ENCODE results near the gene MARCHF6. TPM values are rescaled to one million over a fixed set of nuclear protein-coding genes. Genes with fewer than 3 reads are reported as not detected.

The MARCHF6 gene
- total and polyA plus RNA-seq, 2 experiments from 2014 or later, result 56.4 to 97.5 TPM

DNA sequence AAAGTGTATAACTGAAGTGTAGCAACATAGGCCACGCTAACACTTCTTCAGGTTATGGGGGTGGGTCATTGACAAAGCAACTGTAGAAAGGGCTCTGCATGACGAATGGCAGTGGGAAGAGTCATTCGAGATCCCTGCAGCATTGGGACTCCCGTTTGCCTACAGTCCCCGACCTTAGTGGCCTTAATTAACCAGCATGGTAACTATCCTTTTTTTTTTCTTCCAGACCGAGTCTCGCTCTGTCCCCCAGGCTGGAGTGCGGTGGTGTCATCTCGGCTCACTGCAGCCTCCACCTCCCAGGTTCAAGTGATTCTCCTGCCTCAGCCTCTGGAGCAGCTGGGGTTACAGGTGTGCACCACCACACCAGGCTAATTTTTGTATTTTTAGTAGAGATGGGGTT lies 31.6 kb upstream of the MARCHF6 start:
- no peaks in the 10 kb centered on the region for H3K79me2 ChIP-seq (ENCODE audit: insufficient read depth)
- 76 to 81% methylated on average over 9 of the region's 9 CpGs for WGBS, 2 experiments (ENCODE audit: low coverage in 1 of 2, low lambda C conversion rate in 2 of 2, missing lambda C conversion rate in 2 of 2)
- no peak overlapping the region for H3K9ac ChIP-seq
- H3K4me1 ChIP-seq (ENCODE audit: insufficient read depth), result no peaks in the 10 kb centered on the region
- H3K4me3 ChIP-seq, result no peak overlapping the region
- H3K27me3 ChIP-seq (replicated peaks; ENCODE audit: insufficient read depth), result no peaks in the 10 kb centered on the region
- no peaks in the 10 kb centered on the region for H3F3A ChIP-seq (ENCODE audit: insufficient read depth)
- no peaks in the 10 kb centered on the region for H3K9me3 ChIP-seq (ENCODE audit: low read depth)
- H3K27ac ChIP-seq, result no peak overlapping the region
- H3K9me2 ChIP-seq (ENCODE audit: insufficient read depth), result no peaks in the 10 kb centered on the region
- DNase-seq, result no peak
- H3K36me3 ChIP-seq (ENCODE audit: low read depth), result no peaks in the 10 kb centered on the region
- in situ Hi-C loops (cut with MboI), result no loop called here
- no peak overlapping the region for H2AFZ ChIP-seq
- H3K4me2 ChIP-seq (ENCODE audit: unreplicated experiment), result no peak overlapping the region
- no peaks in the 10 kb centered on the region for H4K20me1 ChIP-seq (ENCODE audit: insufficient read depth)
- TF ChIP-seq EZH2phosphoT487 (IDR thresholded peaks at IDR 0.05; ENCODE audit: insufficient read depth, low read depth) (no peak), EZH2 (IDR thresholded peaks at IDR 0.05; ENCODE audit: insufficient read depth, poor library complexity, severe bottlenecking) (no peak)

DNA sequence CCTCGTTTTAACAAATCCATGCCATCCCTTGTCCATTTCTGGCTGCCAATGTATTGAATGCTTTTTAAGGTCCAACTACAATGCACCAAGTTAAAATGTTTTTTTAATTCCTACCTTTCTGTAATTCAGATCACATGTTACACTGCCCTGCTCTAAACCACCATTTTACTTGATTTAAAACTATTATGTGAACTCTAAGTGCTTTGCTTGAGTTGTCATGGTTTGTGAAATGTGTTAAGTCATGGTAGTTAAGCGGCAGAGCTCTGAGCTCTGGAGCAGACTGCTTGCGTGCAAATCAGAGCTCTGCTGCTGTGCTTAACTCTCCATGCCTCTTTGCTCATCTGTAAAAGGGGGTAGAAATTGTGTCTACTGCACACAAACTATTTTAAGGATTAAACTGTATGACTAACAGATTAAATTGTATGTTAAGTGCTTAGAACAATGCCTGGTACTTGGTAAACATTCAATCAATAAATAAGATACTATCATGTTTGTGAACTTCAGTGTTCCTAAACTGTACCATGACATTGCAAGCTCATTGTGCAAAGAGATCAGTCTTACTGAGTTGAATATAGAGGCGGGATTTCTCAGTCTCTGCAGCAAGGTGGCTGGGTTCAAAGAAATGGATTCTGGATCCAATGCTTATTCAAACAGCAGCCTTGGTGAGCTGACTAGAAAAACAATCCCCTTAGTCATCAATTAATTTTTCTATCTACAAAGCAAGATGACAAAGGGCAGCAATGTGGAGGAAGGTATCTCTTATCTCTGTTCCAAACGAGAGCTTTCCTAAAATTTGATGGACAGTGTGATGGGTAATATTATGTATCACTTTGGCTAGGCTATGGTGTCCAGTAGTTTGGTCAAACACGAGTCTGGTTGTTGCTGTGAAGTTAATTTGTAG lies 29.7 kb upstream of the MARCHF6 start:
- Histone ChIP-seq H3K9me3 (ENCODE audit: low read depth) (no peaks in the 10 kb centered on the region), H3K4me2 (ENCODE audit: unreplicated experiment) (no peak overlapping the region), H3F3A (ENCODE audit: insufficient read depth) (peaks cover 1% of the 10 kb centered on the region; the same call in 1 of the 2 replicates), H3K27ac (no peak overlapping the region), H3K9ac (no peak overlapping the region), H3K27me3 (replicated peaks; ENCODE audit: insufficient read depth) (no peaks in the 10 kb centered on the region), H4K20me1 (ENCODE audit: insufficient read depth) (no peaks in the 10 kb centered on the region), H3K36me3 (ENCODE audit: low read depth) (no peaks in the 10 kb centered on the region), H3K9me2 (ENCODE audit: insufficient read depth) (no peaks in the 10 kb centered on the region), H3K79me2 (ENCODE audit: insufficient read depth) (no peaks in the 10 kb centered on the region), H3K4me1 (ENCODE audit: insufficient read depth) (peaks cover 4% of the 10 kb centered on the region), H2AFZ (no peak overlapping the region), H3K4me3 (no peak overlapping the region)
- DNase-seq, result peak; percentile 70
- 70 to 80% methylated on average over 6 of the region's 6 CpGs for WGBS, 2 experiments (ENCODE audit: low coverage in 1 of 2, low lambda C conversion rate in 2 of 2, missing lambda C conversion rate in 2 of 2)
- in situ Hi-C loops (cut with MboI), result no loop called here
- TF ChIP-seq EZH2phosphoT487 (IDR thresholded peaks at IDR 0.05; ENCODE audit: insufficient read depth, low read depth) (no peak), EZH2 (IDR thresholded peaks at IDR 0.05; ENCODE audit: insufficient read depth, poor library complexity, severe bottlenecking) (no peak)

DNA sequence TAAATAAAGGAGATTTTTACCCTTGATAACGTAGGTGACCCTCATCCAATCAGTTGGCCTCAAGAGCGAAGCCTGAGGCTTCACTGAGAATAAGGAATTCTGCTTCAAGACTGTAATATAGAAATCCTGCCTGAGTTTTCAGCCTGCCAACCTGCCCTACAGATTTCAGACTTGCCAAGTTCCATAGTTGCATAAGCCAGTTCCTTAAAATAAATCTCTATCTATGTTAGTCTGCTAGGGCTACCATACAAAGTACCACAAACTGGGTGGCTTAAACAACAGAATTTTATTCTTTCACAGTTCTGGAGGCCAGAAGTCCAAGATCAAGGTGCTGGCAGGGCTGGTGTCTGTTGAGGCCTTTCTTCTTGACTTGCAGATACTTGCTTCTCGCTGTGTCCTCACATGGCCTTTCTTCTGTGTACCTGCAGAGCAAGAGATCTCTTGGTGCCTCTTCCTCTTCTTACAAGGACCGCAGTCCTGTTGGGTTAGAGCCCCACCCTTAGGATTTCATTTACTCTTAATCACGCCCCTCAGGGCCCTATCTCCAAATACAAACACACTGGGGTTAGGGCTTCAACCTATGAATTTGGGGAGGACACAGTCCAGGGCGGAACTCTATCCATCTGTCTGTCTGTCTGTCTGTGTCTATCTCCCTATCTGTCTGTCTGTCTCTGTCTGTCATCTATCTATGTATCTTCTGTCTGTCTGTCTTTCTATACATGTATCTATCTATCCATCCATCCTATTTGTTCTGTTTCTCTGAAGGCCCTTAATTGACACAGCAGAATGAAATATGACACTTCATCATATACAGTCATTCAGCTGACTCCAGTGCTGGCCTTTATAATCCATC lies 28.8 kb upstream of the MARCHF6 start:
- in situ Hi-C loops (cut with MboI), result no loop called here
- peaks cover 11% of the 10 kb centered on the region for H3F3A ChIP-seq (ENCODE audit: insufficient read depth)
- no peaks in the 10 kb centered on the region for H3K9me2 ChIP-seq (ENCODE audit: insufficient read depth)
- DNase-seq, result no peak
- H3K79me2 ChIP-seq (ENCODE audit: insufficient read depth), result no peaks in the 10 kb centered on the region
- H3K9me3 ChIP-seq (ENCODE audit: low read depth), result no peaks in the 10 kb centered on the region
- no peak for TF ChIP-seq EZH2phosphoT487 (IDR thresholded peaks at IDR 0.05; ENCODE audit: insufficient read depth, low read depth)
- TF ChIP-seq EZH2 (IDR thresholded peaks at IDR 0.05; ENCODE audit: insufficient read depth, poor library complexity, severe bottlenecking), result no peak
- H3K27ac ChIP-seq, result no peak overlapping the region
- H4K20me1 ChIP-seq (ENCODE audit: insufficient read depth), result no peaks in the 10 kb centered on the region
- no peaks in the 10 kb centered on the region for H3K27me3 ChIP-seq (replicated peaks; ENCODE audit: insufficient read depth)
- WGBS, 2 experiments (ENCODE audit: low coverage in 1 of 2, low lambda C conversion rate in 2 of 2, missing lambda C conversion rate in 2 of 2), result 79 to 90% methylated on average over 6 of the region's 6 CpGs
- no peak overlapping the region for H2AFZ ChIP-seq
- no peak overlapping the region for H3K4me3 ChIP-seq
- H3K4me2 ChIP-seq (ENCODE audit: unreplicated experiment), result no peak overlapping the region
- no peaks in the 10 kb centered on the region for H3K36me3 ChIP-seq (ENCODE audit: low read depth)
- H3K9ac ChIP-seq, result no peak overlapping the region
- peaks cover 13% of the 10 kb centered on the region for H3K4me1 ChIP-seq (ENCODE audit: insufficient read depth)

DNA sequence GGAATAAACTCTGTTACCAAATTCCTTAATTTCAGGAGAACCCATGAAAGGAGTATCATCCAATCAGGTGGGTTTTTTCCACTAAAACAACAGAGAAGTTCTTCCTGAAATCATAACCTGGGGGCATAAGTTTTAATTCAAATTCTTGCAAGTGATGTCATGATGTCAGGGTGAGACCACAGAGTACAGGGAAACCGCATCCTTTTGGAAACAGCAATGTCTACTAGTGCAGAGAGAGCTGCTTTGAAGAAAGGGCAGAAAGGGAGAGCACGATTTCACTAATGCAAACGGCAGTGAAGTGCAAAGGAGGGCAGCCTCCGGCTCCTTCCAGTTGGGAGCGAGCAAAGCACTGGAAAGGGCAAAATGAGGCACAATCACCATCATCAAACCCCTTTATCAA lies 25.2 kb upstream of the MARCHF6 start:
- Histone ChIP-seq H3K27ac (no peak overlapping the region), H3K4me3 (no peak overlapping the region), H3K79me2 (ENCODE audit: insufficient read depth) (no peaks in the 10 kb centered on the region), H3K9me3 (ENCODE audit: low read depth) (no peaks in the 10 kb centered on the region), H3K4me2 (ENCODE audit: unreplicated experiment) (no peak overlapping the region), H4K20me1 (ENCODE audit: insufficient read depth) (no peaks in the 10 kb centered on the region), H3K27me3 (replicated peaks; ENCODE audit: insufficient read depth) (no peaks in the 10 kb centered on the region), H2AFZ (no peak overlapping the region), H3K9ac (no peak overlapping the region), H3K4me1 (ENCODE audit: insufficient read depth) (peaks cover 35% of the 10 kb centered on the region), H3F3A (ENCODE audit: insufficient read depth) (peaks cover 38% of the 10 kb centered on the region), H3K36me3 (ENCODE audit: low read depth) (no peaks in the 10 kb centered on the region), H3K9me2 (ENCODE audit: insufficient read depth) (no peaks in the 10 kb centered on the region)
- no peak for TF ChIP-seq EZH2 (IDR thresholded peaks at IDR 0.05; ENCODE audit: insufficient read depth, poor library complexity, severe bottlenecking)
- no peak for TF ChIP-seq EZH2phosphoT487 (IDR thresholded peaks at IDR 0.05; ENCODE audit: insufficient read depth, low read depth)
- WGBS, 2 experiments (ENCODE audit: low coverage in 1 of 2, low lambda C conversion rate in 2 of 2, missing lambda C conversion rate in 2 of 2), result 96% methylated on average over 5 of the region's 5 CpGs
- no peak for DNase-seq
- in situ Hi-C loops (cut with MboI), result no loop called here
